NCI-H345 treated with DMSO at 0.1 percent for 48 hours (cell line): Measurements from ENCODE around the gene UBXN1.

ENCODE experiments used
- DNase-seq: peaks from one replicate; lab custom pipeline; 2025; ENCODE audit not compliant: unreplicated experiment; lab: John Stamatoyannopoulos, UW

The UBXN1 gene

GRCh38 chr11:62678770-62679696 lies at the start of gene UBXN1:
Gene UBXN1 (minus strand): TSS chr11:62679073. CDS start chr11:62678923, 150 bp downstream.
- peak; percentile 75 for DNase-seq

- DNase-seq = peak; percentile 76
Observed at GRCh38 chr11:62728171-62728988, 49.5 kb upstream of the UBXN1 start, which contains the start of gene TTC9C. Gene TTC9C (plus strand): TSS chr11:62728486. CDS start chr11:62728849, 363 bp downstream.

- peak; percentile 97 for DNase-seq
Observed at GRCh38 chr11:62727872-62728170, 48.9 kb upstream of the UBXN1 start.

- peak; percentile 98 for DNase-seq
Observed at GRCh38 chr11:62727165-62727871, 48.4 kb upstream of the UBXN1 start, which contains the start of gene HNRNPUL2. Gene HNRNPUL2 (minus strand): TSS chr11:62727457. CDS start chr11:62727156, 301 bp downstream.

GRCh38 chr11:62726915-62727164 lies 48.0 kb upstream of the UBXN1 start:
- no peak for DNase-seq

- no peak for DNase-seq
Observed at GRCh38 chr11:62726156-62726914, 47.5 kb upstream of the UBXN1 start.

GRCh38 chr11:62725646-62726045 lies 46.8 kb upstream of the UBXN1 start:
- DNase-seq = no peak

GRCh38 chr11:62724171-62724570 lies 45.3 kb upstream of the UBXN1 start:
- DNase-seq = no peak

- no peak for DNase-seq
Observed at GRCh38 chr11:62721994-62722393, 43.1 kb upstream of the UBXN1 start.

GRCh38 chr11:62719302-62719978 lies 40.6 kb upstream of the UBXN1 start:
- DNase-seq = no peak

- no peak for DNase-seq
Observed at GRCh38 chr11:62716816-62717215, 37.9 kb upstream of the UBXN1 start.

- no peak for DNase-seq
Observed at GRCh38 chr11:62716206-62716605, 37.3 kb upstream of the UBXN1 start.

GRCh38 chr11:62715150-62716130 lies 36.6 kb upstream of the UBXN1 start:
- DNase-seq = no peak

- DNase-seq = no peak
Observed at GRCh38 chr11:62713343-62713742, 34.5 kb upstream of the UBXN1 start.

- no peak for DNase-seq
Observed at GRCh38 chr11:62712861-62713260, 34.0 kb upstream of the UBXN1 start.

GRCh38 chr11:62712276-62712812 lies 33.5 kb upstream of the UBXN1 start:
- DNase-seq = no peak

- no peak for DNase-seq
Observed at GRCh38 chr11:62710001-62710345, 31.1 kb upstream of the UBXN1 start.

- peak; percentile 95 for DNase-seq
Observed at GRCh38 chr11:62709247-62710000, 30.6 kb upstream of the UBXN1 start.
